HG03097 (cell line): Measurements from ENCODE around the gene ARHGAP32.
A peak's percentile ranks its signal among the peaks of the same experiment; 100 is the strongest.

Experiments used
- ATAC-seq: cut with Tn5 transposase; IDR thresholded peaks from one replicate; pipeline ENCODE4 v1.9.1; 2021; ENCODE audit not compliant: unreplicated experiment, low FRiP score

The ARHGAP32 gene

DNA sequence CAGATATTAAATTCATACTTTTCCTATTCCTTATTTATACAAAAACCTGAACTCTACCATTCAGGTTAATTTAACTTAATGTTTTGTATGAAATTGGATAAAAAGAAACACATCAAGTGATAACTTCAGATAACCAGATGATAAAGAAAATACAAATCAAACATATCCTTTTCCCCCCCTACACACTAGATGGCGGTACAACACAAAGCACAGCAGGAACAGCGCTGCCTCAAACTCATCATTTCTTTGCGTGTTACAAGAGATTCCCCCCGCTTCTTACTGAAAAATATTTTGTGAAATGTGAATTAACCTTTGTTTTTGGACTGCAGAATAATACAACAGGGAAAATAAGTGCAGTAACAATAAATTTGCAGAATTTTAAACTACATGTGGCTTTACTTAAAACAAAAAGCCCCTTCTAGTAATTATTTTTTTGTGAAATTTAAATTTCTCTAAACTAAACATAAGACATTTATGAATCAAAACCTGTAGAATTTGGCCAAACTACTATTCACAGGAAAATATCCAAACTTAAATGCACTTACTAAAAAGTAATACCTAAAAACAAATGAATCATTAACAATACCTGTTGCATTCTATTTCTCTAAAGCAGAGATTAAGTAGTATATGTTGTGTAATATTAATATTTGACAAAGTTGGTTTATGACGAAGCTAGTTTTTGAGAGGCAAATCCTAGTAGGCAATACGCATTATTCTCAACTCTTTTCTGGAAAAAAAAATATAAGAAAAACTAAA lies 74.4 kb downstream of the ARHGAP32 start:
- peak; percentile 78 for ATAC-seq

DNA sequence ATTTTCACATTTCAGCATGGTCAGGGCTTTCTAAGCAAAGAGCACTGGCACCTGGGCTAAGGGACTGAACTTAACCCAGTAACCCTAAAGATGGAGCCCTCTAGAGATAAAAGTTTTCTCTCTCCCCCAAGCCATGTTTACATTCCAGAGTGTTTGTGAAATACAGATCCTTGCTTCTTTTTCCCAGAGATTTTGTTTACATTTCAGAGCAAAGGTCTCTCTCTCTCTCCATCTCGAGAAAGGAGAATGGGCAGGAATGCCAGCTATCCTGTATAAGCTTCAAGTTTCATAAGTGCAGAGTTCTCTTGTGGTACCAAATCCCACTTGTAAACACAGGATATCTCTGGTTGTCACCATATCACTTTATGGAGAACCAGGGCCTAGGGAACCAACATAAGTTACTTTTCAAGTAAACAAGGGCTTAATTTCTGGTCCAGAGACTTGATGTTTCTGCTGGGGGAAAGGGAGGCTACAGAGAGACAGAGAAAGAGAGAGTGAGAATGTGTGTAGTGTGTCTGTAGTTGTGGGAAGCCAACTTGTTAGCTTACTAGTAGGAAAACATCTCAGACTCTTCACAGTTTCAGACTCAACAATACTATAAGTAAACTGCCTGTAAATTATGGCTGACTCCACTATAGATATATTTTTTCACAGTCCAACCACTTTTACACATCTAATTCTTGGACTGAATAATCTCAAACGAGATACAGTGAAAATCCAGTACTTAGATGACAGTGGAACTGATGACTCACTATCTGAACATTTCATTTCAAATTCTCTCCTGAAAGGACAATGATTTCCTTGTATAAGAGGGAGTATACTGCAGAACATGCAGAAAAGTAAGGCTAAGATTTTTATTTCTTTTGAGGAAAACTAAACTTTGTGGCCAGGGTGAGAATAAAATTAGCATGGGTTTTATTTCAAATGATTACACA lies 76.2 kb downstream of the ARHGAP32 start:
- no peak for ATAC-seq

DNA sequence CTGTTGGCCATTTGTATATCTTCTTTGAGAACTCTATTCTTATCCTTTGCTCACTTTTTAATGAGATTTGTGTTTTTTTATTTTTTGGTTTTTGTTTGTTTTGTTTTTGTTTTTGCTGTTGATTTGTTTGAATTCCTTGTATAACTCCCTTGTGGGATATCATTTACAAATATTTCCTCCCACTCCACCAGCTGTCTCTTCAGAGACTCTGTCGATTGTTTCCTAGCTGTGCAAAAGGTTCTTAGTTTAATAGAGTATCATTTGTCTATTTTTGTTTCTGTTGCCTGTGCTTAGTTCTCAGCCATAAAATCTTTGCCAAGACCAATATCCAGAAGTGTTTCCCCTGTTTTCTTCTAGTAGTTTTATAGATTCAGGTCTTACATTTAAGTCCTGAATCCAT lies 82.4 kb downstream of the ARHGAP32 start:
- ATAC-seq = no peak

DNA sequence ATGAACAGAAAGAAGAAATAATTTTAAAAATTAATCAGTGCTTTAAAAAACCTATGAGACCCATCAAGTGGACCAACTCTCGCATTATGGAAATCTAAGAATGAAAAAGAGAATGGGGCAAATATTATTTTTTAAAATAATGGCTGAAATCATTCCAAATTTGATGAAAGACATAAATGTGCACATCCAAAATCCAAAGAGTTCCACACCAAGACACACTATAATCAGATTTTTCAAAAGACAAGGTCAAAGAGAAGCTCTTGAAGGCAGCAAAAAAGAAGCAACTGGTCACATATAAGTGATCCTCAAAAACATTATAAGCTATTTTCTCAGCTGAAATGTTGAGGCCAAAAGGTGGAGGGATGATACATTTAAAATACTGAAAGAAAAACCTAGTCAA lies 85.3 kb downstream of the ARHGAP32 start:
- no peak for ATAC-seq

DNA sequence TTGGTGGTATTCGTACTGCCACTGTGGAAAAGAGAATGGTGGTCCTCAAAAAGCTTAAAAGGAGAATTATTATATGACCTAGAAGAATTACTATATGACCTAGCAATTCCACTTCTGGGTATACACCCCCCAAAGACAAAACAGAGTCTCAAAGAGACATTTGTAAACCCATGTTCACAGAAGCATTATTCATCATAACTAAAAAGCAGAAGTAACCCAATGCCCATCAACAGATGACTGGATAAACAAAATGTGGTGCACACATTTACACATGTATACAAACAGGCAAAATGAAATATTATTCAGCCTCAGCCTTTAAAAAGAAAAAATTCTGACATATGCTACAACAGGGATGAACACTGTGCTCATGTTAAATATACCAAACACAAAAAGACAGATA lies 89.4 kb downstream of the ARHGAP32 start:
- no peak for ATAC-seq

DNA sequence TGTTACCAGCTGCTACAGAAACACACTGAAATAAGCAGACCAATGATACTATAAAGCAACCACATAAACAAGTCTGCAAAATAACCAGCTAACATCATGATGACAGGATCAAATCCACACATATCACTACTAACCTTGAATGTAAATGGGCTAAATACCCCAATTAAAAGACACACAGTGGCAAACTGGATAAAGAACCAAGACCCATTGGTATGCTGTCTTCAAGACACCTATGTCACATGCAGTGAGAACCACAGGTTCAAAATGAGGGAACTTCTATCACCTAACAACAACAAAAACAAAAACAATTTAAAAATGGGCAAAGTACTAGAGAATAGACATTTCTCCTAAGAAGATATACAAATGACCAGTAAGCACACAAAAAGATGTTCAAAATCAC lies 89.9 kb downstream of the ARHGAP32 start:
- no peak for ATAC-seq

DNA sequence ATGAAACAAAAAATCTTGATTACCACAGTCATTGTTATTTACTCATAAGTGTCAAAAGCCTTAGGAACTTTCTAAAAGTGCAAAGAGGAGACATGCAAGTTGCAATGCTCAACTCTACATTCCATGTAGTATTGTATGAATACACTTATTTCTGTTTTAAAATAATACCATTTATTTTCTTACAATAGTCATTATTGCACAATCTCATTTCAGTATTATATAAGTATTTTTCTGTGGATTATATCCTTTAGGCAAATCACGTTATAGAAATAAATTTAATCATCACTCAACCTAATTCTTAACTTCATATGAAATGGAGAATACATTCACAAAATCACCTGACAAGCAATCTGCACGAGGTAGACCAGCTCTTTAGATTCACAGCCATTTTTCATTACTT lies 98.8 kb downstream of the ARHGAP32 start:
- ATAC-seq = no peak

DNA sequence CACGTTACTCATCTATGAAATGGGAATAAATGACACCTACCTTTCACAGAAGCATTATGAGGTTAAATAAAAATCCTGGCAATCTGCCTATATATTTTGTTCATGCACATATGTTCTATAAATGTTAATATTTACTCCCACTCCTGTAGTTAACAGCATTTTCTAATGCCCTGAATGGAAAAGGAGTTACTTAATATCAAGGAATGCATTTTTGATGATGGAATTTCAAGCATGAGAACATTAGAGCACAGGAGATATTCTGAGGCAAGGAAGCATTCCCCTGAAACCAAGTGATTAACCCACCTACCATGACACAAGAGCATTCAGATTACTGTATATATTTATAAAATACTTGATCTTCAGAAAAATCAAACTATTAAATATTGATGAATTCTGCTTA lies 102.1 kb downstream of the ARHGAP32 start:
- no peak for ATAC-seq

DNA sequence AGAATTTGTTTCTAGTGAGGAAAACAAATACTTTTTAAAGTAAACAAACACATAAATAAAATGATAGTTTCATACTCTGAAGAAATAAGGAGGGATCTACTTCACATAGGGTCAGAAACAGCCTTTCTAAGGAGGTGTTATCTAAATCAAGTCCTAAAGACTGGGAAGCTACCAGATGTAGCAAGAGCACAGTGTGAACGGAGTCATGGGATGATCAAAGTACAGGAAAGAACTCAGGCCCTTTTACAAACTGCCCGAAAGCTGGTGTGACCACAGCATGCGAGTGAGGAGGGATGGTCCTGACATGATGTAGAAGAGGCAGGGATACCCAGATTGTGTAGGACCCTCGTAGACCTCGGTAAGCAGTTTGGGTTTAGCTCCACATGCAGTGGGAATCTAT lies 102.8 kb downstream of the ARHGAP32 start:
- ATAC-seq = no peak

DNA sequence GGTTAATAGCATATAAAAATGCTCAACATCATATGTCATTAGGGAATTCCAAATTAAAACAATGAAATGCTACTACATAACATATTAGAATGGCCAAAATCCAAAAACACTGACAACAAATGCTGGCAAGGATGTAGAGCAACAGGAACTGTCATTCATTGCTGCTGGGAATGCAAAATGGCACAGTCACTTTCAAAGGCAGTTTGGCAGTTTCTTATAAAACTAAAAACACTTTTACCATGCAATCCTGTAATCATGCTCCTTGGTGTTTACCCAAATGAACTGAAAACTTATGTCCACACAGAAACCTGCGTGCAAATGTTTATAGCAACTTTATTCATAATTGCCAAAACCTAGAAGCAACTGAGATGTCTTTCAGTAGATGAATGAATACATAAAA lies 105.1 kb downstream of the ARHGAP32 start:
- ATAC-seq = no peak

DNA sequence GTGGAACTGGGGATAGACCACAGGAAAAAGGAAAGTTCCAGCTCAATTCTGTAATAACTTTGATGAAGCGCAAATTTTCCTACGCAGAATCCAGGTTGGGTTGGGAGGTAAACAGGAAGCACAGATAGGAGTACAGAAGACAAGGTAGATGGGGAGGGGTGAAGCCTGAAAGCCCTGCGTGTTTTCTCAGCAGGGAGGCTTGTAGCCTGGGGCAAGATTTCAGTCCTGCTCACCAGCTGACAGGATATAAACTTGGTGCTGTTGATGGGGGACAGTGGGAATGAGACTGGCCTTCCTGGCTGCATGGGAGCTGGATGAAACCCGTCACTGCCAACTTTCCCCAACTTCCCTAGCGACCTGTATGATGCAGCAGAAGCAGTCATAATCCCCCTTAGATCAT lies 114.9 kb downstream of the ARHGAP32 start:
- no peak for ATAC-seq

DNA sequence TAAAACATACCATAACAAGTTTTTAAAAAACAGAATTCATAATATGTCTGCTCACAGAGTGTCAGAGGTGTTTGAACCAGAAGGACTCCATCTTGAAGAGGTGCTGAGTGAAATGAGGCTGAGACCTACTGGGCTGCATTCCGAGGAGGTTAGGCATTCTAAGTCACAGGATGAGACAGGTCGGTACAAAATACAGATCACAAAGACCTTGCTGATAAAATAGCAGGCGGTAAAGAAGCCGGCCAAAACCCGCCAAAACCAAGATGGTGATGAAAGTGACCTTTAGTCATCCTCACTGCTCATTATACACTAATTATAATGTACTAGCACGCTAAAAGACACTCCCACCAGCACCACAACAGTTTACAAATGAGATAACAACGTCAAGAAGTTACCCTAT lies 116.4 kb downstream of the ARHGAP32 start:
- no peak for ATAC-seq

DNA sequence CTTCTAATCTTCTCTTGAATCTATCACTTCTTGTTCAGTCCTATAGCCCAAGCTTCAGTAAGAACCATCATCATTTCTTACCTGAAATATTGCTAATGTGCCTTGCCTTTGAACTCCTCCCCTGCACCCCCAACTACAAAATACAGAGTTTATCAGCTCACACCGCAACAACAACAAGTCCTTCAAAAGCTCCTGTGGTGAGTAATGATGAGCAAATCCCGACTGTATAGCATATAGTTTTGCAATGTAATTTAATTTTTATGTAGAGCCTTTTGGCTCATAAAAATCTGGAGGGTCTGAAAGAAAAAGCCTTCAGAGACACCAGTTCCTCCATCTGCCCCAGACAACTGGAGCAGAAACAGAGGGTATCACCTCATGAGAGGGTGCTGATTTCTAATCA lies 124.7 kb downstream of the ARHGAP32 start:
- ATAC-seq = no peak

DNA sequence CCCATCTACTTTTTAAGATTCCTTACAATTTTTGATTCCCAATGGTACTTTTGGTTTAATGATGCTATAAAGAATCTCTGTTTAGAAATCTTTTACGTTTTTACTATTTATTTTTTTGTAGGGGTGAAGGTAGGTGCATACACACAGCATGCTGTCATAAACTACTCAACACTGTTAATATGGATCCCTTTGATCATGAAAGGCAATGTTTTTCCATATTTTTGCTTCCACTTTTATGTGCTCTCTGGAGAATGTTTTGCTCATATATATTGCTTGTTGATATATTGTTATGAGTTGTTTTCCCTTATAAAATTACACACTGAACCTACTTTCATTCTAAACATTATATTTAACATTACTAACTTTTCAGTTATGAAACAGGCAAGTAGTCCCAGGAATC lies 125.9 kb downstream of the ARHGAP32 start:
- no peak for ATAC-seq

DNA sequence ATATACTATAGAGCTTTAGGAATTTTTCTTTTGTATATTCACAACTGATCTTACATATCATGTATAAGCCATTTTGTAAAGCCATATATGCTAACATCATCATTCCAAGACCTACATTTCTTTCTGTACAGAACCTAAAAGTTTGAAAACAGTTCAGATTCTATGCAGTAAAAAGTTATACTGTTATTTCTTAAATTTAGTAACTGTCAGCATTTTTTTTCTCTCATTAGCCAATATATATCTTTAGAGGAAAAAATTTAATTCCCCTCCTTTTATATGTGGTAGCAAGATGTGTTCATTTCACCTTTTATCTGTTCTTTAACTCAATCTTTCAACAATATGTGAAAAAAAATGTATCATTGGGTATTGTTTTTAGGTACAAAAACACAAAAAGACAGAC lies 129.0 kb downstream of the ARHGAP32 start:
- ATAC-seq = no peak

DNA sequence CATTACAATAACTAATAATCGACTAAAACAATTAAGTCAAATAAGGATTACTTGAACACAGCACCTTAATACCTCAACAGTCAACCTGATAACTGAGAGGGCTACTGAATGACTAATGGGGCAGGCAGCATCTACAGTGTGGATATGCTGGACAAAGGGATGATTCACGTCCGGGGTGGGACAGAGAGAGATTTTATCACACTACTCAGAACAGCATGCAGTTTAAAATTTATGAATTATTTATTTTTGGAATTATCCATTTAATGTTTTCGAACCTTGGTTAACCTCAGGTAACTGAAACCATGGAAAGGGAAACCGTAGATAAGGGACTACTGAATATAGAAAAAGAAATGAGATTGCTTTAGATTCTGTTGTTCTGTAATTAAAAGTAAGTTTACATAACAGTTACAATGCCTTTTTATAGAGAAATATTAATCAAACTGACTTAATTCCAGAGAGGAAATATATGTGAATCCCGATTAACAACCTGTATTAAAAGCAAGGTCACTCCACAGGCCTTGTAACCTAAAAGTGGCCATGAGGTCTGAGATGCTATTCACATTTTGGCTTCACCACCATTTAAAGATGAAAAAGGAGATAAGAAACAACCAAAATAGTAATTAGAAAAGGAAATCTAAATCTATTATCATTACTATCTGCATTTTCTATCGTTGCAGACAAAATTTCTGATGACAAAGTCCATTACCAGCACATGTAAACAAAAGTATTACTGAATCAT lies 130.5 kb downstream of the ARHGAP32 start:
- no peak for ATAC-seq

DNA sequence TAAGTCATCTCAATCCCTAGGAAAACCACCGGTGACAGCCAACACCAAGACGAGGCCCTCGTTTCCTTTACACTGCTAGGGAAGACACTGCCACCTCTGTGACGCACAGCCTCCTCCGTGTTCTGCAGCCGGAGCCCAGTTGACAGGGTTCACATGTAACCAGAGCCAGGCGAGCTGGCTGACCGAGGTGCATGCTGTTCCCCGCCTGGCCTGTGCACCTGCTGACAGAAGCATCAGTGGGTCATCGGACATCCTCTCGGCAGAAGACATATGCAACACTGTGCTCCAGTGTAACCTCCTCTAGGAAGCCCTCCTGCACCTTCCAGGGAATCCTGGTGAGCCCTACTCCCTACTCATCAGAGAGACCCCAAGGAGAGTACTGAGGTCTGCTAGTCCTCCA lies 135.2 kb downstream of the ARHGAP32 start:
- no peak for ATAC-seq

DNA sequence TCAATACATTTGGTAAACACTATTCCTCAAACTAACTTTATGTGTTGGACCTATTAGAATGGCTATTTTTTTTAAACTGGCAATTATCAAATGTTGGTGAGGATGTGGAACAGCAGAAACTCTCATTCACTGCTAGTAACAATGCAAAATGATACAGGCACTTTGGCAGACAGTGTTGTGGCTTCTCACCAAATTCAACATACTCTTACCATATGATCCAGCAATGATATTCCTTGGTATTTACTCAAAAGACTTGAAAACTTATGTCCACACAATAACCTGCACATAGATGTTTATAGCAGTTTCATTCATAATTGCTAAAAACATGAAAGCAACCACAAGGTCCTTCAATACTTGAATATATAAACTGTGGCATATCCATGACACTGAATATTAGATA lies 136.9 kb downstream of the ARHGAP32 start:
- no peak for ATAC-seq

DNA sequence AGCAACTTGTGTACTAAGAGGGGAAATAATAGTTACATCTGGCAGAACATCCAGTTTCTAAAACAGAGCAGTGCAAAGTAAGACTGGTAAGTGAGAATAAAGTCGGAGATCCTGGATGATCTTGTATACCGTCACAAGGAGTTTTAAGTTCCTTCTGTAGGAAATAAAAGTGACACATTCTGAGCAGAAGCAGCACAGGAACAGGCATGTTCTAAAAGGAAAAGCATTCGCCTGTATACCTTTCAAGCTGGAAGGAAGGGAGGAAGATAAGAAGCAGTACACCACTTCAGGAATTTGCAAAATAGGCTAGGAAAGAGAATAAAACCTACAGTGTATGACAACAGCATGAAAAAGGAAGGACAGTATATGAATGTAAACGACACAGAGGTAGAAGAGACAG lies 143.2 kb downstream of the ARHGAP32 start:
- no peak for ATAC-seq

DNA sequence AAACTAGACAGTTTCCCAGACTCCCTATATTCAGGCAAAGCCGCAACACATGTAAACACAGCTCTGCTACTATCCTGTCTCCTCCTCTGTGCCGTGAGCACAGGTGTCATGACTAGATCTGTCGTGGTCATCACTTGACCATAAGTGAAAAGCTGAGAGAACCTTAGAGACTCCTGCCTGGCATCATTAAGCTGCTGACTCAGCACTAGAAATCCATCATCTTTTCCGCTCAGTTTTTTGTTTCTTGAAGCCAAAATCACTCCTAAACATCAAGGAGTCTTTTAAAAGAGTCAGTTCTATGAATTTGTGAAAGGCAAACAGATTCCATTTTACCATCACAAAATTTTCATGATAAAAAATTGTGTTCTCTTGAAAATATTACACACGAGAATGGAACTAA lies 147.0 kb downstream of the ARHGAP32 start:
- no peak for ATAC-seq

DNA sequence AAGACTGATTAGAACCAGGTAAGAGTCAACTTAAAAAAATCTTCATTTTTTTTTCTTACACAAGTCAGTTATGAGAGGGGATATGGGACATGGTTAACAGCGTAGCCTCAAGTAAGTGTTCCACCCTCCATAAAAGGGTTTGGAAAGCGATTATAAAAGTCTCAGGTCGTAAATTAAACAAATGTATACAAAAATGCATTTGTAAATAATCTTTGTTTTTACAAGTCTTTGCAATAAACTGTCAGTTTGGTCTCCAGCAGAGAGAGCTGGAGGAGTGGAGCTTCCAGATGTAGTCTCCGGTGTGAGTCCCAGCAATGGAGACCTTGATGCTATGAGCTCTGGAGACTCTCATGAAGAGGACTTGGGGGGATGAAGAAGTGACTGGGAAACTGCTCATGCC lies 149.6 kb downstream of the ARHGAP32 start:
- no peak for ATAC-seq
